ENCODE measurements around the gene SLC22A17. TPM values are rescaled to one million over a fixed set of nuclear protein-coding genes. Genes with fewer than 3 reads are reported as not detected.

SLC22A17 gene
- total RNA-seq, 1 donor from 2014 or later, result 22.2 TPM

DNA sequence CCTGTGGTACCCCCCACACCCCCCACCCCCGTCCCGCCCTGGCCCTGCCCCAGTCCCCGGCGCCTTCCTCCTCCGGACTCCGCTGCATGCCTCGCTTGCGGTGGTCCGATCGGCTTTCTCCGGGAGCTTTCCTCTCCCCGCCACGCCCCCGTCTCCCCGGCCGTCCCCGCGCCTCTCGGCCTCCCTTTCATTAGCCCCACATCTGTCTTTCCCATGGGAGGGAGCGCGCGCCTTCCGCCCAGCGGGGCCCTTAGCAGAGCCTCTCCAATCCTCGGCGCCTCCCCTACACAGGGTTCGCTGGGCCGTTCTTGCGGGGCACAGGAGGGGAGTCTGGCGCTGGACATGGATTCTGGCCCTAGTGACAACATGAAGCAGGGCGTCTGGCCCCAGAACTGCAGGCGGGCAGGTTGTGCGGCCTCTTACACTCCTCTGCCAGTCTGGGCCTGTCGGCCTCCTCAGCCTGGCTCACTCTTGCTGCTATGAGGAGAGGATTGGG, 13.8 kb upstream of the SLC22A17 start:
- Mint-ChIP-seq H3K9me3 (no peaks in the 10 kb centered on the region), H3K4me1 (peaks cover 33% of the 10 kb centered on the region), H3K27ac (peak overlapping the region; percentile 97), H3K4me3 (peak overlapping the region; percentile 86), H3K36me3 (peaks cover 8% of the 10 kb centered on the region), H3K27me3 (ENCODE audit: insufficient read depth, low read depth) (peaks cover 14% of the 10 kb centered on the region)
- peaks cover 45% of the 10 kb centered on the region for H3K79me2 ChIP-seq (ENCODE audit: low read depth)
- peak overlapping the region; percentile 58 for H3K4me3 ChIP-seq
- H2AFZ ChIP-seq (replicated peaks), result no peak overlapping the region
- H3K4me2 ChIP-seq, result peak overlapping the region; percentile 76
- H3K4me1 ChIP-seq, result peaks cover 29% of the 10 kb centered on the region
- H4K20me1 ChIP-seq (ENCODE audit: low read depth), result peaks cover 30% of the 10 kb centered on the region
- H3K36me3 ChIP-seq, result peaks cover 3% of the 10 kb centered on the region
- TF ChIP-seq, protein P1, sequence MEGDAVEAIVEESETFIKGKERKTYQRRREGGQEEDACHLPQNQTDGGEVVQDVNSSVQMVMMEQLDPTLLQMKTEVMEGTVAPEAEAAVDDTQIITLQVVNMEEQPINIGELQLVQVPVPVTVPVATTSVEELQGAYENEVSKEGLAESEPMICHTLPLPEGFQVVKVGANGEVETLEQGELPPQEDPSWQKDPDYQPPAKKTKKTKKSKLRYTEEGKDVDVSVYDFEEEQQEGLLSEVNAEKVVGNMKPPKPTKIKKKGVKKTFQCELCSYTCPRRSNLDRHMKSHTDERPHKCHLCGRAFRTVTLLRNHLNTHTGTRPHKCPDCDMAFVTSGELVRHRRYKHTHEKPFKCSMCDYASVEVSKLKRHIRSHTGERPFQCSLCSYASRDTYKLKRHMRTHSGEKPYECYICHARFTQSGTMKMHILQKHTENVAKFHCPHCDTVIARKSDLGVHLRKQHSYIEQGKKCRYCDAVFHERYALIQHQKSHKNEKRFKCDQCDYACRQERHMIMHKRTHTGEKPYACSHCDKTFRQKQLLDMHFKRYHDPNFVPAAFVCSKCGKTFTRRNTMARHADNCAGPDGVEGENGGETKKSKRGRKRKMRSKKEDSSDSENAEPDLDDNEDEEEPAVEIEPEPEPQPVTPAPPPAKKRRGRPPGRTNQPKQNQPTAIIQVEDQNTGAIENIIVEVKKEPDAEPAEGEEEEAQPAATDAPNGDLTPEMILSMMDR (IDR thresholded peaks at IDR 0.05), result no peak
- TF ChIP-seq EZH2phosphoT487 (IDR thresholded peaks at IDR 0.05) (no peak), EZH2 (IDR thresholded peaks at IDR 0.05) (no peak)
- no peaks in the 10 kb centered on the region for H3K27me3 ChIP-seq
- H3F3A ChIP-seq (ENCODE audit: low read depth), result peaks cover 35% of the 10 kb centered on the region
- DNase-seq (ENCODE audit: low spot score), result peak; percentile 97
- H3K9ac ChIP-seq, result no peak overlapping the region
- peak overlapping the region; percentile 91 for H3K27ac ChIP-seq
- H3K9me3 ChIP-seq (ENCODE audit: low read depth), result no peaks in the 10 kb centered on the region

DNA sequence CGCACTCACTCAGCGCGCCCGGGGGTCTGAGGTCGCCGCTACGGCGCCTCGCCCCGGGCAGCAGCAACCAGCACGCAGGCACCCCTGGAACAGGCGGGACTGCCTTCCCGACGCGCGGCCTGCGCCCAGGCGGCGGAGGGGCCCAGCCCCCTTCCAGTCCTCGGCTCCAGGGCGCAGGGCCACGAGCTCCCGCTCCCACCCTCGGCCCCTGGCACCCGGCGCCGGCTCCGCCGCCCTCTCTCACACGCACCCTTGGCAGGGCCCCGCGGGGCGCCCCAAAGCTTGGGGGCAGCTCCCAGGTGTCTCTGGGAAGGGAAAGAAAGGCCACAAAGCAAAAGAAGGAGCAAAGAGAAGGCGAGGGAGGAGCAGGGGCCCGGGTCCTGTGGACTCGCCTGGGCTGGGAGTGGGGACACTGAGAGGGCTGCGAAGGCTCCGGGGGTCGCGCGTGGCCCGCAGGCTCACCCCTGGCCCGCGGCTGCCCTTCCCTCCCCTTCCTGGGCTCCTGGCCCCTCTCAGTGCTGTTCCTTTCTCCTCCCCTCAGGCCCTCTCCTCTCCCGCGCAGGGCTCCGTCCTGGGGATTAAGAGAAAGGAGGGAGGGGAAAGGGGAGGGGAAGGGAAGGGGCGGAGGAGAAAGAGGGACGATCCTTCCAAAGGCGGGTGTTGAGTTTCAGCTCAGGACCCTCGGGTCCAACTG, 13.2 kb upstream of the SLC22A17 start:
- no peak overlapping the region for H2AFZ ChIP-seq (replicated peaks)
- peak; percentile 62 for DNase-seq (ENCODE audit: low spot score)
- H3K27me3 ChIP-seq, result no peaks in the 10 kb centered on the region
- Mint-ChIP-seq H3K9me3 (no peaks in the 10 kb centered on the region), H3K27ac (no peak overlapping the region), H3K4me3 (peak overlapping the region; percentile 86), H3K27me3 (ENCODE audit: insufficient read depth, low read depth) (peaks cover 14% of the 10 kb centered on the region), H3K4me1 (peaks cover 37% of the 10 kb centered on the region), H3K36me3 (peaks cover 13% of the 10 kb centered on the region)
- H3F3A ChIP-seq (ENCODE audit: low read depth), result peaks cover 40% of the 10 kb centered on the region
- peak overlapping the region; percentile 66 for H3K9ac ChIP-seq
- peaks cover 51% of the 10 kb centered on the region for H3K79me2 ChIP-seq (ENCODE audit: low read depth)
- peaks cover 3% of the 10 kb centered on the region for H3K36me3 ChIP-seq
- H3K4me1 ChIP-seq, result peaks cover 29% of the 10 kb centered on the region
- peaks cover 36% of the 10 kb centered on the region for H4K20me1 ChIP-seq (ENCODE audit: low read depth)
- H3K4me3 ChIP-seq, result peak overlapping the region; percentile 58
- TF ChIP-seq, protein P1 (IDR thresholded peaks at IDR 0.05), result no peak
- no peak for TF ChIP-seq EZH2 (IDR thresholded peaks at IDR 0.05)
- TF ChIP-seq EZH2phosphoT487 (IDR thresholded peaks at IDR 0.05), result no peak
- peak overlapping the region; percentile 91 for H3K27ac ChIP-seq
- H3K9me3 ChIP-seq (ENCODE audit: low read depth), result no peaks in the 10 kb centered on the region
- peak overlapping the region; percentile 76 for H3K4me2 ChIP-seq

DNA sequence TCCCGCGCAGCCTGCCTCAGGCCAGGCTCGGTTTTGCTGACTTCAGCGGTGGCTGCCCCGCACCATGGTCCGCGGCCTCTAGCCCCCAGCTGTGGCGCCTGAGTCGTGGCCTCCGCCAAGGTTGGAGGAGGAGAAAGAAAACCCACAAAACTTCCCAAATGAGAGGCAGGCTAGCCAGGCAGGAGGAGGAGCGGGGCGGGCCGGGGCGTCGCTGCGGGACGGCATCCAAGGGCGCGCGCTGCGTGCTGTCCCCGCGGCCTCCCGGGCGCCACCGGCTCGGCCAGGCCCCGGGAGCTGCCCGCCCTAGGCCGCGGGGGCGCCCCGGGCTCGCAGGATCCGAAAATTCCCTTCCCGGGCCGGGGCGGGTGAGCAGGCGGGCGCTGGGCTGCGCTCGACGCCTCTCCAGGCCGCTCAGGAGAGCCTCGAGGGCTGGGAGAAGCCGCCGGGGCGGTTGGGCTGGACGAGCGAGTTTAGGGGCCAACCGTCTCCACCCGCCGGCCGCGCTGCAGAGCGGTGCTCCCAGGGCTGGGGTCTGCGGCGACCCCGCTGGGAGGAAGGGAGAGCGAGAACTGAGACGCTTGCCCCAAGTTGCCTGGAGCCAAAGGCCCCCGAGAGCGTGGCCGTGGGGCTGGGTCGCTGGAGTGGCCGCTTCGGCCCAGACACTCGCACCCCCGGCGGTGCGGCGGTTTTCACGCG, 12.5 kb upstream of the SLC22A17 start, which contains the start of gene EFS:
TSS of gene EFS (minus strand) at position 137 of the 696 bp plus-strand sequence. CDS start 147 bp downstream, outside the sequence.
- peak; percentile 68 for DNase-seq (ENCODE audit: low spot score)
- Histone ChIP-seq H3K79me2 (ENCODE audit: low read depth) (peaks cover 52% of the 10 kb centered on the region), H3F3A (ENCODE audit: low read depth) (peaks cover 45% of the 10 kb centered on the region), H3K4me3 (peak within 1 kb of the TSS; percentile 58), H3K36me3 (peaks cover 3% of the 10 kb centered on the region), H3K27me3 (no peaks in the 10 kb centered on the region), H4K20me1 (ENCODE audit: low read depth) (peaks cover 43% of the 10 kb centered on the region), H3K27ac (peak within 1 kb of the TSS; percentile 91), H3K4me1 (peaks cover 29% of the 10 kb centered on the region), H2AFZ (replicated peaks) (no peak within 1 kb of the TSS), H3K9ac (peak within 1 kb of the TSS; percentile 66), H3K9me3 (ENCODE audit: low read depth) (no peaks in the 10 kb centered on the region), H3K4me2 (peak within 1 kb of the TSS; percentile 76)
- TF ChIP-seq EZH2 (IDR thresholded peaks at IDR 0.05) (no peak), EZH2phosphoT487 (IDR thresholded peaks at IDR 0.05) (no peak)
- TF ChIP-seq, protein P1 (IDR thresholded peaks at IDR 0.05), result no peak
- H3K4me3 Mint-ChIP-seq, result peak within 1 kb of the TSS; percentile 90
- no peaks in the 10 kb centered on the region for H3K9me3 Mint-ChIP-seq
- H3K36me3 Mint-ChIP-seq, result peaks cover 16% of the 10 kb centered on the region
- H3K27ac Mint-ChIP-seq, result peak within 1 kb of the TSS; percentile 94
- peaks cover 12% of the 10 kb centered on the region for H3K27me3 Mint-ChIP-seq (ENCODE audit: insufficient read depth, low read depth)
- H3K4me1 Mint-ChIP-seq, result peaks cover 41% of the 10 kb centered on the region
